Right hindlimb (tissue), 1 donor: ENCODE data around the gene ARHGEF18.
"Not testable (repeated sequence)": the region's sequence is repeated elsewhere in the genome, so short reads cannot be mapped to it uniquely, and the experiment has no call there.

Experiments used
- DNase-seq: peaks from one replicate; pipeline ENCODE4 v3.0.0-alpha.2; 2018

Gene ARHGEF18

GRCh38 chr19:7348587-7349230 lies at the start of gene ARHGEF18:
Gene ARHGEF18 (plus strand): TSS chr19:7348937. CDS start chr19:7362891, 13,954 bp downstream.
- no peak for DNase-seq

- DNase-seq: no peak
Measured at GRCh38 chr19:7301525-7301924, 47.2 kb upstream of the ARHGEF18 start.

DNA sequence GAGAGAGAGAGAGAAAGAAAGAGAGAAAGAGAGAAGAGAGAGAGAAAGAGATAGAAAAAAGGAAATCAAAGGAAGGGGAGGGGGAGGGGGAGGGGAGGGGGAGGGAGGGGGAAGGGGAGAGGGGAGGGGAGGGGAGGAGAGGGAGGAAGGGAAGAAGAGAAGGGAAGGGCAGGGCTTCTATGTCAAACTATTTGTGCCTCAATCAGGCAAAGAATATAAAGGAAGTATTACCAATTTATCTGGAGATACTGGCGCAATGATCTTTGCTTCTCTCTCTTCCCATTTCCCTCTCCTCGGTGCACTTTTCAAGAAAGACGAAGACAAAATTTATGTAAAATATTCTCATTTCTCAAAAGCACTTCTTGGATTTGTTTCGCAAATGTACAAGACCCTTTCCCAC lies 45.3 kb upstream of the ARHGEF18 start:
- no peak for DNase-seq

DNA sequence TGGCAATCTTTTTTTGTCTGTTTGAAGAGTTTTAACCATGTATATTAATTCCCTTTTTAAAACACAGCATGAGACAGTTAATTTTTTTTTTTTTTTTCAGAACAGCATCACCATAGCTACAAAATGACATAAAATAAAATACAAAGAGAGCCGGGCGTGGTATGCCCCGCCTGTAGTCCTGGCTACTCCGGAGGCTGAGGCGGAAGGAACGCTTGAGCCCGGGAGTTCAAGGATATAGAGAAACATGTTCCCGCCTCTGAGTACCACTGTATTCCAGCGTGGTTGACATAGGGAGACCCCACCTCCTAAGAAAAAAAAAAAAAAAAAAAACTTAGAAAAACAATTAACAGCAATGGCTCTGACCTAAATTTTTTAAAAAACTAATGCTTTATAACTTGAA lies 44.5 kb upstream of the ARHGEF18 start:
- no peak for DNase-seq

DNA sequence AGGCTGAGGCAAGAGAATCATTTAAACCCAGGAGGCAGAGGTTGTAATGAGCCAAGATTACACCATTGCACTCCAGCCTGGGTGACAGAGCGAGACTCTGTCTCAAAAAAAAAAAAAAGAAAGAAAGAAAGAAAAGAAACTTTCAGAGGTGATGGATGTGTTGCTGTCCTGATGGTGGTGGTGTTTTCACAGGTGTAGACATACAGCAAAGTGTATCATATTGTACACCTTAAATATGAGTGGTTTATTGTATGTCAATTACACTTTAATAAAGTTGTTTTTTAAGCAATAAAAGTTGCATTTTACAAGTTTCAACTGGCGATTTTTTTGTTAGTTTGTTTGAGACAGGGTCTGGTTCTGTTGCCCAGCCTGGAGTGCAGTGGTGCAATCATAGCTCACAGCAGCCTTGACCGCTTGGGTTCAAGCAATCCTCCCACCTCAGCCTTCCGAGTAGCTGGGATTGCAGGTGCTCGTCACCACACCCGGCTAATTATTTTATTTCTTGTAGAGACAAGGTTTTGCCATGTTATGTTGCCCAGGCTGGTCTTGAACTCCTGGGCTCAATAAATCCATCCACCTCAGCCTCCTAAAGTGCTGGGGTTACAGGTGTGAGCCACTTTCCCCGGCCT lies 41.0 kb upstream of the ARHGEF18 start:
- DNase-seq: no peak

DNA sequence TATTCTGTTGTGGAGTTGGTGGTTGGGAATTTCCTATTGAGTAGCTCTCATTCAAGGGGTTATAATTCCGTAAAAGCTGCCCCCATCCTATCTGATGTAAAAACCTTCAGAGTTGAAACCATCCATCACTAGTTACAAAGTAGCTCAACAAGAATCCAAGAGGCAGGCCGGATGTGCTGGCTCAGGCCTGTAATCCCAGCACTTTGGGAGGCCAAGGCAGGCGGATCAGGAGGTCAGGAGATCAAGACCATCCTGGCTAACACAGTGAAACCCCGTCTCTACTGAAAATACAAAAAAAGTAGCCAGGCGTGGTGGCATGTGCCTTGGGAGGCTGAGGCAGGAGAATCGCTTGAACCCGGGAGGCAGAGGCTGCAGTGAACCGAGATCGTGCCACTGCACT lies 40.4 kb upstream of the ARHGEF18 start:
- DNase-seq: not testable (repeated sequence)

GRCh38 chr19:7311911-7312310 lies 36.8 kb upstream of the ARHGEF18 start:
- no peak for DNase-seq

DNA sequence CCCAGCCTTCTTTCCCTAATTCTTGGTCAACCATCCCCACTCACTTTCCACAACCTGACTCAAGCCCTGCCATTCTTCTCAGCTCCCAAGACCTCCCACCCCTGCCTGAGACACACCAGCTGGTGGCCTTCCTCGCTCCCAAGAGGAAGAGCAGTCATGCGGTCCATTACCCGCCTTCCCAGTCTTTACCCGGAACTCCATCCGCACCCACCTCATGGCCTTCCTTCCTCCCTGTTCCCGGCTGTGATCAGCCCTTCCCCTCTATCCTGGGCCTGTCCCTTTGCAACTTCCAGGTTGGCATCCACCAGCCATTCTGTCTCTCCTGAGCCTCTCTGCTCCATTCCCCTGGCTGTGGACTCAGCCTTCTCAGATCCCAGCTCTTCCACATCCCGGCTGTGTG lies 35.9 kb upstream of the ARHGEF18 start:
- DNase-seq: no peak

- no peak for DNase-seq
Measured at GRCh38 chr19:7318176-7318575, 30.6 kb upstream of the ARHGEF18 start.

DNA sequence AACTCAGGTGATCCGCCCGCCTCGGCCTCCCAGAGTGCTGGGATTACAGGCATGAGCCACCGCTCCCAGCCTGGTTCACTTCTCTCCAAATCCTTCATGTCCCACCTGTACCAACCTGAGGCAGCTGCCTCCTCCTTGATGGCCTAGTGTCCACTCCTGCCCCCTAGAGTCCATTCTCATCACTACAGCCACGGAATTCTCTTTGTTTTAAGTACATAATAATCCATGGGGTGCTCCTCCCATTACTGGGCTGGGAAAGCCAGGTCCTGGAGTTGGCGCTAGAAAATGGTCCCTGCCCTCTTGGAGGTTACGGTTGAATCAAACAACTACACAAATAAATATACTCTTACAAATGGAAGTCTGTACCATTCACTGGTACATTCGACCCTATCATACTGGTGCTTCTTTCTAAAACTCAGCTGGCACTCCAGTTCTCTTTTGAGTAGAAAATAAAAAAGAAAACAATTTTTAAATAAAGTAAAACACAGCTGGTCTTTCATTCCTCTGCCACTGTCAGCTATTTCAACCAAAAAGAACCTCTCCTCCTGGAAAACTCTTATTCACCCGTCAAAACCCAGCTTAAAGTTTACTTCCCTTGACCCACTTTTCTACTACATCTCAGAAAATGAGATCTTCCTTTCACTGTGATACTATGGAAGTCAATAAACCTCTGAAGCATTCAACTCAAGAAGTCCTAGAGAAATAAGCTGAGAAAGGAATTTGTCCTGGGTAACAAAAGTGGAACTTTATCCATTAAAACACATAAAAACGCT lies 22.4 kb upstream of the ARHGEF18 start:
- DNase-seq: no peak

DNA sequence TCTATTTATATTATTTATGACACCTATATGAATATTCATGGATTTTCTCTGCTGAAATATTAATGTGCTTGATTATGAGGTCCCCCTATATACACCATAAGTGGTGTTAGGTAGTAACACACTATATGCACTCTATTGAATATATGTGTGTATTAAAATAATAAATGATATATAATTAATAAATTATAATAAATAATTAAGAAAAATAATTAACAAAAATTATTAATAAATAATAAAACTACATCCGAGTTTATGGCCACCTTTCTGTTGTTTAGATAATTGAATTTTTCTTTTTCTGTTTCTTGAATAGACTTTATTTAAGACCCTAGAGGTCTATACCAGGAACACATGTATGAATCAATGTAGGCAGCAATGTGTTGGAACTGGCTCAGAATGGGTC lies 20.9 kb upstream of the ARHGEF18 start:
- DNase-seq: no peak

- DNase-seq: no peak
Measured at GRCh38 chr19:7328647-7329046, 20.1 kb upstream of the ARHGEF18 start.

DNA sequence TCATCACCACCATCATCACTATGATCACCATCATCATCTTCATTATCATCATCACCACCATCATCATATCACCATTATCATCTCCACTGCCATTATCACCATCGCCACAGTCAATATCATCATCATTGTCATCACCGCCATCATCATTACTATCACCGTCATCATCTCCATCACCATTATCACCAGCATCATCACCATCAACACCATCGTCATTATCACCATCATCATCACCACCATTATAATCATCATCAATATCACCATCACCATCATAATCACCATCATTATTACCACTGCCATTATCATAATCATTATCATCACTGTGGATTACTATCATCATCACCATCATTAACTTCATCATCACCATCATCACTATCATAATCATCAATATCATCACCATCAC lies 17.3 kb upstream of the ARHGEF18 start:
- no peak for DNase-seq

- no peak for DNase-seq
Measured at GRCh38 chr19:7333198-7334118, 15.3 kb upstream of the ARHGEF18 start.

DNA sequence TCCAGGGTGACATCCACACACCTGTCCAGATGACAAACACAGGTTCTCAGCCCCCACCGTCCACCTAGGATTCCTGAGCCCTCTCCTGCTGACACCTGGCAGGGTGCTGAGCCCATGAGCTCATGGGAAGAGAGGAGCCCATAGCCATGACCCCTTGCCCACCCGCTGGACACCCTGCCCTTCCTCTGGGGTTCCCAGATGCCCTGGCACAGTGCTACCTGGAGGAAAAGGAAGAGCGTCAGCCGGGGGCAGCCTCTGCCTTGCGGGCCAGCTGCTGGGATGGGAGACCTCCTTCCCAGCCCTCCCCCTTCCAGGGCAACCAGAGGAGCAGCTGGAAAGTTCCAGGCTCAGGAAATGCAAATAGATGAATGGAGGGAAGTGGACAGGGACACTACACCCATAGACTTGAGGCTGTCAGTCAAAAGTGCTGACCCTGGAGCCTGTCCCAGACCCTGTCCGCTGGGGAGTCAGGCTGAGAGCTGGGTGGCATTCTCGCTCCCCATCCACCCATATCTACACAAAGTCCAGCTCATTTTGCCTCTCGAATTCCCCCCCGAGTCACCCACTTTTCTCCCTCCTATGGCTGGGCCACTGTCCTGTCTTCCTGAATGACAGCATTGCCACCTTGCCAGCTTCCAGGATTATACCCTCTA lies 12.3 kb upstream of the ARHGEF18 start:
- no peak for DNase-seq

- DNase-seq: no peak
Measured at GRCh38 chr19:7337380-7338194, 11.2 kb upstream of the ARHGEF18 start.

DNA sequence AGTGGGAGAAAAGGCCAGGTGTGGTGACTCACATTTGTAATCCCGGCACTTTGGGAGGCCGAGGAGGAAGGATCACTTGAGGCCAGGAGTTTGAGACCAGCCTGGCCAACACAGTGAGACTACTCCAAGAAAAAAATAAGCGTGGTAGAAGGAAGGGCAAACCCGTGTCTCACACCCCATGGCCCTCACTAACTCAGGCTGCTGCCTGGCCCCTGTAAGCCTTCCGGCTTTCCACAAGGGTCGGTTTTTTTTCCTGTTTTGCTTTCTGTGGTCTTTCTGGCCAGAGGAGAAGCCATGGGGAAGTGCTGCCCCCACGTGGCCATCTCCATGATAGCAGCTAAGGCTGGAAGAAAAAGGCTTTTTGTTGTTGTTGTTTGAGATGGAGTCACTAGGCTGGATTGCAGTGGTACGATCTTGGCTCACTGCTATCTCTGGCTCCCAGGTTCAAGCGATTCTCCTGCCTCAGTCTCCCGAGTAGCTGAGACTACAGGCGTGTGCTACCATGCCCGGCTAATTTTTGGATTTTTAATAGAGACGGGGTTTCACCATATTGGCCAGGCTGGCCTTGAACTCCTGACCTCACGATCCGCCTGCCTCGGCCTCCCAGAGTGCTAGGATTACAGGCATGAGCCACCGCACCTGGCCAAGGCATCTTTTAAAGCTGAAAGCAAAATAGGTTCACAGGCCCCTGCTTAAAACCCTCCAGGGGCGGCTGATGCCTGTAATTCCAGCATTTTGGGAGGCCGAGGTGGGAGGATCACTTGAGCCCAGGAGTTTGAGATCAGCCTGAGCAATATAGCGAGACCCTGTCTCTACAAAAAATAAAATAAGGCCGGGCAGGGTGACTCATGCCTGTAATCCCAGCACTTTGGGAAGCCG lies 7.5 kb upstream of the ARHGEF18 start:
- peak; percentile 88 for DNase-seq

- DNase-seq: no peak
Measured at GRCh38 chr19:7342143-7342542, 6.6 kb upstream of the ARHGEF18 start.

DNA sequence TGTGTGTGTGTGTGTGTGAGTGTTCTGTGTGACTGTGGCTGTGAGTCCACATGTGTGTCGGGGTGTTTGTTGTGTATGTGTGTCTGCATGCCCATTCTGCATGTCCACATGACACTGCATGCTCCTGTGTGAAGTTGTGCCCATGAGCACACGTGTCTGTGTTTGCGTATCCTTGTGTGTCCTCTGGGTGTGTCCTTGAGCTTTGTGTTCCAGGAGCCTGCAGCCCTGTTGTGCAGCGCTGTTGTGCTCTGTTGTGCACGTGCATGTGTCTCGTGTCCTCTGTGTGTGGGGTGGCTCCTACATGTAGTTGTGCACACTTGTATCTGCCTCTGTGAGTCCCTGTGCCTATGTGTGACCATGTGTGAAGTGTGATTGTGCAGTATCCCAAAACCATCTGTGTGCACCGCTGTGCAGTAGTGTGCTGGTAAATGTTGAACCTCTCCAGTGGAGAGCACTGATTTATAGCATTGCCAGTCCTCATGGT lies 2.2 kb upstream of the ARHGEF18 start:
- no peak for DNase-seq

GRCh38 chr19:7346997-7347396 lies 1.7 kb upstream of the ARHGEF18 start:
- not testable (repeated sequence) for DNase-seq
